Measurements from ENCODE around the gene H1-8.

Gene H1-8

DNA sequence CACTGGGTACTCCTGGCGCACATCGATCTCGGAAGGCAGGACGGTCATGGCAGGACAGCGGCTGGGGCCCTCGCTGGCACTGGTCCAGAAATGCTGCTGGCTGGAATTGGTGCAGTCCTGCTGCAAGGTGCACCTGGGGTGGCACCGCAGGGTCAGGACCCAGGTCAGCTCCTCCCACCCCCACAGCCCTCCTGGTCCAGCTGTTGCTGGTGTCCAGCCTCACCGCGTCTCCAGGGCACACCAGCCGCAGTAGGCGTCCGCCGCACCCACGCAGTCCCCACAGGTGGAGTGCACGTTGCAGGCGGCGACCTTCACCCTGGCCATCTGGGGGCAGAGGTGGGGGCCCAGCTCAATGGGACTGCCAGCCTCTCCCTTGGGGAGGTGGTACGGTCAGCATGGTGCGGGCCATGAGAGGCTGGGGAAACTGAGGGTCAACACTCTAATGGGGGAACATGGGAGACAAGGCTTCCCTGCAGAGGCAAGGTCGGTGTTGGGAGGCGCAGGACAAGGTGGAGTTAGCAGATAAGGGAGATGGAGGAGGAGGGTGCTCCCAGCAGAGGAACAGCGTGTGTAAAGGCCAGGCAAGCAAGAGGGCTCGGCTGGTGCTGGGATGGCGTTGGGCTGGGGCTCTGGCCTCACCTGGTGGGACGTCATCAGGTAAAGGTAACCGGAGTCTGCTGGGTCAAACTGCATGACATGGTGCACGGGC, 43.1 kb downstream of the H1-8 start:
- no peak for FAIRE-seq
- DNase-seq (ENCODE audit: extremely low spot score, insufficient read length, low read depth) = no peak

DNA sequence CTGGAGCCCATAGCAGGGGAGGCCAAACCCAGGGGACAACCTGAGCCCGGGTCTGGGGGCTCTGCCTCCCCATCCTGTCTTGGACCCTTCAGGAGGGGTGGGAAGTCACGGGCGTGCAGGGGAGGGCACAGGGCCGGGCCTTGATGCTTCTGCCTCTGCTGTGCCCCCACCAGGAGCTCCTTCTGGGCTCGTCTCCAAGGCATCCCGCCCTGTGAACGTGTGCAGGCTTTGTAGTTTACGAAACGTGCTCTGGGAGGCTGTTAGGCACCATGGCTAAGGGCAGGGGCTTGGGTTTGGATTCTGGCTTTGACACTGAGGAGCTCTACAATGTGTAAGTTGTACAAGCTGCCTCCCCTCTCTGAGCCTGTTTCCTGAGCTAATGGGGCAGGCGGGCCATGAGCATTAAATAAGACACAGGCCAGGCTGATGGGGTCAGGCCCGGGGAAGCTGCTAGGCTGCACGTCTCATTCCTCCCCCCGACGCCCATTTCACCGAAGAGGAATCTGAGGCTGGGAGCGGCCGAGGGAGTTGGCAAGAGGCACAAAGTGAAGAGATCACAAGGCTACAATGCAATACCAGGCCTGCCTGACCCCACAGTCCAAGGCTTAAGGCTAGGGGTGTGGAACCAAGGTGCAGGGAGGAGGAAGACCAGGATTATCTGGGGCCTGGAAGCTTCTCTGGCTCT, 43.9 kb downstream of the H1-8 start:
- DNase-seq (ENCODE audit: extremely low spot score, insufficient read length, low read depth) (no peak), FAIRE-seq (no peak)

DNA sequence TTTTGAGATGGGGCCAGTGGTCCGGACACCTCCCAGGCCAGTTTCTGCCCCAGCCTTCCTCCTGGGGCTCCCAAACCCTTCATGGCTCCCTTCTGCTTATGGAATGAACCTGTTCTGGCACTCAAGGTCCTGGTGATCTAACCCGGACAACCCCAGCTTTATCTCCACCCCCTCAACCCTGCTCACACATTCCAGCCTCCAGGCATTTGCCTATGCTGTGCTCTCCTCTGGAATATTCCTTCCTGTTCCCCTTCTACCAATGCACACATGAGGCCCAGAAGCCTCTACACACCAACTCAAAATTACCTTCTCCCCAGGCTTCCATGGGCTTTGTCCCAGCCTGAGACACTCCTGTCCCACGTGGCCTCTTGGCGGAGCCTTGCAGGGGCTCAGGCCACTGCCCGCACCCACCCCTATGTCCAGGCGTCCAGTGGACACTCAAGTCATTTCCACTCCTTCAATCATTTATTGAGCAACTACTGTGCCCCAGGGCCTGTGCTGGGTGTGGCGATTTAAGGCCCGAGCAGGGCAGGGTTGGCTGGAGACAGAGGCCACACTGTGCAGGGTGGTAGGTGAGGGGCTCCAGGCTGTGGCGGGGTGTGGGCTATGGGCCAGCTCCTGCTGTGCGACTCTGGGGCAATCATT, 44.7 kb downstream of the H1-8 start:
- FAIRE-seq = no peak
- DNase-seq (ENCODE audit: extremely low spot score, insufficient read length, low read depth) = no peak

DNA sequence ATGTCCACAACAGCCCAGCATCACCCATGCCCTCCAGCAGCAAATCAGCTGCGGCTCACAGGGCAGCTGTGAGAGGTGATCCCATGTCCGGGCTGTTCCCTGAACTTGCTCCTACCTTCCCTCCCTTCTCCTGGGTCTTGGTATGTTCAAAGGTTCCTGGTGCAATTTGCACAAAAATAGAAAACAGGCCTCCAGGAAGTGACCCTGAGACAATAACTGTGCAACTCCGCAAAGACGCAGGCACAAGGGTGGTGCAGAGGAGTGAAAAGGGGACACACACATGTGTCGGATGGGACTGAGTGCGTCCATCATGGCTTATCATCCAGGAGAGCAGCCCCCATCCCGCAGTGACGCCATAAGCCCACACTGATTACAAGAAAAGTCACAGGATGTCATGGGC, 47.2 kb downstream of the H1-8 start:
- DNase-seq (ENCODE audit: extremely low spot score, insufficient read length, low read depth) (no peak), FAIRE-seq (no peak)

DNA sequence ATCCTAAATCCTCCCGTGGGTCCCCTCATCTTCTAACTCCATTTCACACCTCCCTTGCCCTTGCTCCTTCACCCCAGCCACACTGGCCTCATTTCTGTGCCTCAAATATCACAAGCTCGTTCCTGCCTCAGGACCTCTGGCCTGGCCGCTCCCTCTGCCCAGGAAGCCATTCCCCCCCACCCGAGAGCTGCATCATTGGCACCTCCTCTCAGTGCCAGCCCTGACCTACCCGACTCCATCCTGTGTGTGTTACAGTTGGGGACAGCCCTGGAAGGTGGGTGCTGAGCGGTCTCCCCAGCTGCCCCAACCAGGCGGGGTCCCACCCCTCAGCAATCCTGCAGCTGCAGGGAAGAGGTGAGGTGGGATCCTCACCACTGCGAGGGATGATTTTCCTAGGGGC, 49.0 kb downstream of the H1-8 start:
- DNase-seq (ENCODE audit: extremely low spot score, insufficient read length, low read depth) (no peak), FAIRE-seq (no peak)

DNA sequence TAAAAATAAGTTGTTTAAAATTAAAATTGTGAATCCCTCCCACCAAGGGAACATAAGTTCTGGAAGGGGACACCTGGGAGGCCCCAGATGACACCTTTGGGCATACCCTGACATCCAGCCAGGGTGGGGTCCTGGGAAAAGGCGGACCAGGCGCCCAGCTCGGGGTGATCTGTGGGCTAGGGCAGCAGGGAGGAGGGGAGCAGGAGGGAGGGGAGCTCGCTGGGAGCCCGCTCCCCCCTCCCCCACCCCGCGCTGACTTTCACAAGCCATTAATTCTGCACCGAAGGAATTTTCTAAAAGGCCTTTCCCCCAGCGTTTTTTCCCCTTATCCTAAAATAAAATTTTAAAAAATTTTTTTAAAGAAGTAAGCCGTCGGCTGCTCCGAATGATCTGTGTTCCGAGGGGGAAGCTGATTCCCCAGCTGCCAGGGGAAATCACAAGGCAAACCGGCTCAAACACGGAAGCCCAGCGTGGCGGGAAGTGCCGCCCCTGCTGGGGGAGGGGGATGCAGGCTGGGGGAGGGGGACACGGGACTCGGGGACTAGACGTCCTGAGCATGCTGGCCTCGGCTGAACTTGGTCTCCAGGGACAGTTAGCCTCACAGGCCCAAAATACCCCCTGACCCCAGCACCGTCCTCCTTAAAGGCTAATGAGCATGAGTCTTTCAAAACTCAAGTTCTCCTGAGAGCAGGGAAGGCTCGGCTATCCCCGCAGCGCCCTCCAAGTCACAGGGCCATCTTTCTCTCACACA, 49.6 kb downstream of the H1-8 start:
- FAIRE-seq (no peak), DNase-seq (ENCODE audit: extremely low spot score, insufficient read length, low read depth) (no peak)

DNA sequence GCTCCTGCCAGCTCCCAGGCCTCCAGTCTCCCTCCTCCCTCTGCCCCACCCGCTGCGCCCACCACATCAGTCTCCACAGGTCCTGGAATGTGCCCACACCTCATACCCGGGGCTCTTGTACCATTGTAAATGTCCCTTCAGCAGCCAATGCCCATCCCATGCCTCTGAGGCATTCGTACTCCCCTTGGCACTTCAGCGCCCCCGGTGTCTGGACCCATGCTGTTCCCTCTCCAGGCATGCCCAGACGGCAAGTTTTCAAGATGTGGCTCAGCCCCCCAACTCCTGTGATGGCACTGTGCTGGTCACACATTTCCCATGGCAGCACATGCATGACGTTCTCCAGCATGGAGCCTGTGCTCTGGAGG, 50.2 kb downstream of the H1-8 start:
- DNase-seq (ENCODE audit: extremely low spot score, insufficient read length, low read depth) (no peak), FAIRE-seq (no peak)

DNA sequence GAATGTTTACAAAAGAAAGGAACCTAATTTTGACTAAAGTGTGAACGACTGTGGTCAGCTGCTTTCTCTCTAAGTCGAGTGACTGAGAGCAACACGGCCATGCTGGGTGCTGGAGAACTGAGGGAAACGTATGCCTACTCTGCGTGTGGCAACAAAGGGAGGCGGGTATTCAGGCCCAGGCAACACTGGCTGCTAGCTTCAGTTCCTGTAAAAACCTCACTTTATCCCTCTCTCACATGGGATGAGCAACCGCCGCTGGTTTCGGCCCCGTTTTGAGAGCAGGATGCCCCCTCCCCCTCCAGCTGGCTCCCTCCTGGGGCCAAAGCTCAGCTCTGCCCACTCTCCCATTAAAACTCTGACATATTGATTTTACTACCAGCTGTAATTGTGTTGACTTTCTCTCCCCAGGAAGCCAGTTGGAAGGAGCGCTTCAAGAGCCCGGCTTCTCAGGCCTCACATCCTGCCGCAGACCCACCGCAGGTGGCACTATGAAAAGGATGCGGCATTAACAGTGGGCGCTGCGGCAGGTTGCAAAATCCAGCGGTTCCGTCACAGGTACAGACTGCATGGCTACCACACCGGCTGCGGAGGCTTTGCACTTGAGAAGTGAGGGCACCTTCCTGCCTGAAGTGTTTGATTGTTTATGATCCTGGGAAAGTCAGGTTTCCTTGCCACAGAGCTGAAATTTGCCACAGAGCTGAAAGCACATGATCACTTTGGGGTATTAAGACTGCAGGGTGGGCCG, 50.8 kb downstream of the H1-8 start:
- DNase-seq (ENCODE audit: extremely low spot score, insufficient read length, low read depth) = no peak
- no peak for FAIRE-seq

DNA sequence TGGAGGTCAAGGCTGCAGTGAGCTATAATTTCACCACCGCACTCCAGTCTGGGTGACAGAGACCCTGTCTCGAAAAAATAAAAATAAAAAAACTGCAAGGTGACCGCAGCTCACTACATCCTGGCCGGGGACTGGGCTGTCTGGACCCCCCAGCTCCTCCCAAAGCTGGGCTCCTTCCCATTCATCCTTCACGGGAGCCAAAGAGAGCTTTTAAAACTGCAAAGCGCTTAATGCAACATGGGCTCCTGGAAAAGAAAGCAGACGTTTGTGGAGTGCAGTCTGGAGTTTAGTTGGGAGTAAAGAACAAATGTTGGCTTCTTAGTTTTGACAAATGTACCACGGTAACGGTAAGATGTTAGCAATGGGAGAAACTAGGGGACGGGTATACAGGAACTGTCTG, 51.4 kb downstream of the H1-8 start:
- FAIRE-seq (no peak), DNase-seq (ENCODE audit: extremely low spot score, insufficient read length, low read depth) (no peak)

DNA sequence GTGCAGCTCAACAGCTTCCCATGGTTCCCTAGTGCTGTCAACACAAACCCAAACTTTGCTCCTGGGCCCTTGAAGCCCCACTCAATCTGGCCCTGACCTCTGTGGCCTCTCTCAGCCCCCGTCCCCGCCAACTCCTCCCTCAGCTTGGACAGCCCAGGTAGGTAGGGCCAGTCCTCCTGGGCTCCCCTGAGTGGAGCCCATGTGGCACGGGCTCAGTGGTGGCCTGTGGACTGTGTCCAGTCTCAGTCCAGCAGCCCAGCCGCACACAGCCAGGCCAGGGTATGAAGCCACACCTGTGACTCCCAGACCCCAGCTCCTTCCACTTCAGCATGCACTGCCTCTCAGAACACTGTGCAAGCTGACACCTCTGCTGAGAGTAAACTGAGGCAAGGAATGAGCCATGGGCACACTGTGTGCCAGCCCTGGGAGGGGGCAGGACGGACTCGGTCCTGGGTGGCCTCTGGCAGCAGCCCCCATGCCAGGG, 52.0 kb downstream of the H1-8 start:
- no peak for DNase-seq (ENCODE audit: extremely low spot score, insufficient read length, low read depth)
- no peak for FAIRE-seq

DNA sequence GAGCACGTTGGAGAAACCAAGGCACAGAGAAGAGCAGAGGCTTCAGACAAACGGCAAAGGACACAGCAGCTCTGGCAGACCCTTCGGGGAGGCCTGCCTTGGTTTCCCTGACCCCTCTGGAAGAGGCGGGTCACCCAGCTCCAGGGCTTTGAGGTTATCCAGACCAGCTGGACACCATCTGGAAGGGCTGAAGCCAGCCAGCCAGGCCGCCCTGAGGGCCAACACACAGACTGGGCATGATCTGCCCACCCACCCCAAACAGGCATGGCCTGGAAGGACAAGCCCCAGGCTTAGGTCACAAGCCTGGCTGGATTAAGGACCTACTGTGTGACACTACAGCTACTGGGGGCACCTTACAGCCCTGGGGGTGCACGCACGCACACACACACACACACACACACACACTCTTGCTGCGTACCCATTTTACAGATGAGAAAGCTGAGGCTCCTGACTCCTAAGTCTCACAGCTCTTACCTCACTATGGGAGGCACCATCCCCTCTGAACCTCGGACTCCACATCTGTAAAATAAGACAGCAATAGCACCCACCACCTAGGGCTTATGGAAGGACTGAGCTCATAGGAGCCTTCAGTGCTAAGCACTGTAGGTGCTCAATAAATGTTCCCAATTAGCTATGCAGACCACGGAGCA, 52.7 kb downstream of the H1-8 start:
- no peak for DNase-seq (ENCODE audit: extremely low spot score, insufficient read length, low read depth)
- no peak for FAIRE-seq

DNA sequence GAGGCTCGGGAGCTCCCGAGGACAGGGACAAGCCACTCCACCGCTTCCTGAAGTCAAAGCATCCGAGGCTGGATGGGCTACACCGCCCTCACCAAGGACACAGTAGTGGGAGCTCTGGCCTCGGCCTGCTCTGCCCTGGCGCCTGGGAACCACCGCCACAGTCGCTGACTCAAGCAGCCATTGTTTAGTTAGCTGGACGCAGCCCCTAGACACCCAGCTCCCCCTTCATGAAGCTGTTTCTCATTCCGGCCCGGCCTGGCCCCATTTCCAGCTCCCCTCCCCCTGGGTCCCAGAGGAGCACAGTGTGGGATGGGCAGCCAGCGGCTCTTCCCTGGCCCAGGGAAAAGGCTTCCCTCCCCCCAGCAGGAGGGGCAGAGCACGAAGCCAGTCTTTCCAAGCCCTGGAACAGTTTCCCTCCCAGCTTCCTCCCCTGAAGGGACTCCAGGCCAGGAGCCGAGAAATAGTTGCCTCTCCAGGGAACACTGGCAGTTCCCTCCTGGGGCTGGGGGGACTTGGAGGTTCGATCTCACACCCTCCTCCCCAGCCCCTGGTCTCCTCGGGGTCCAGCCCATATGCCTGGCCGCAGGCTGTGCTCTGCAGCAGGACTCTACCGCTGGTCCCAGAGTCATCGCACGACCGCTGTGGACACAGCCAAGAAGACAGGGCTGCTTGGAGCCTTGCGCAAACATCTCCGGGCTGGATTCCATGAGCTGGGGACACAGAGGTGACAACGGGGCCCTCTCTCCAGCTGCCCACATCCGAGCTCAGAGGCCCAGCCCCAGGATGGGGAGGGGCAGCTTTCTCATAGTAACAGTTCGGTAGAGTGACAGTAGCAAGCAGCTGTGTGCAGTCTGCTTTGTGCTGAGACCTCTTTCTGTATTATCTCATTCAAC, 53.5 kb downstream of the H1-8 start:
- FAIRE-seq (no peak), DNase-seq (ENCODE audit: extremely low spot score, insufficient read length, low read depth) (no peak)

DNA sequence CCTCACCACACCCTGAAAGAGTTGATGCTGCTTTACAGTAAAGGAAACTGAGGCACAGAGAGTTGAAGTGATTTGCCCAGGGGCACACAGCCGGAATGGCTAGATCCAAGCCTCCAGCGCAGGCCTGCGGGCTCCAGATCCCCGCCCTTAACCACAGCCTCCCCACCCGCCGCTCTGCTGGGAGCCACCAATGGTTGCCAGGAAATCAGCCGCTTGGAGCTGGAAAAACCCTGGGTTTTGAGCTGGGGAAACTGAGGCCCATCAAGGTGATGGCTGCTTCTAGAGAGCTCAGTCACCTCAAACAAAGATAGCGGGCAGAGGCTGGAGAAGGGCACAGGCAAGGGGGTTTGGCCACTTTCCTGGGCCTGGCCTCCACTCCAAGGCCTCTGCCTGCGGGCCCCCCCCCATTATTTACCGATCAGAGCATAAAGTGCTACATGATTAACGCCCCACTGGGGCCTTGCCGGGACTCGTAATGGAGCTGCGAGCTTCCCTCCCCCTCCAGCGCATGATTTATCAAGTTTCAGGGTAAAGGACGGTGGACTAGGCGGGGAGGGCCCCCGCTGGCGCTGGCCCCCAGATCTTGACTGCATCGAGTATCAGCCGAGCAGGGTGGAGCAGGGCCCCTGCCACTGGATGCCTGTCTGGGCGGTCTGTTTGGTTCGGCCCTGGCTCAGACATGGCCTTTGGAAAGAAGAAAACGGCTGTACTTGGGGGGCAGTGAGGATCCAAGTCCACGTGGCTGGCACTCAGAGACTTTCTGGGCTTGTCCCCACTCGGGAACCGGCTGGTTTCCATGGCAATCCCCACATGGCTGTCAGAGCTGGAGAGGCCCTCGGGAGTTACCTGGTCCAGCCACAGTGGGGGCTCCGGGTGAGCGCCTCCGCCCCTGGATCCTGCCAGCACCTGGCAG, 54.4 kb downstream of the H1-8 start:
- no peak for DNase-seq (ENCODE audit: extremely low spot score, insufficient read length, low read depth)
- FAIRE-seq = no peak

DNA sequence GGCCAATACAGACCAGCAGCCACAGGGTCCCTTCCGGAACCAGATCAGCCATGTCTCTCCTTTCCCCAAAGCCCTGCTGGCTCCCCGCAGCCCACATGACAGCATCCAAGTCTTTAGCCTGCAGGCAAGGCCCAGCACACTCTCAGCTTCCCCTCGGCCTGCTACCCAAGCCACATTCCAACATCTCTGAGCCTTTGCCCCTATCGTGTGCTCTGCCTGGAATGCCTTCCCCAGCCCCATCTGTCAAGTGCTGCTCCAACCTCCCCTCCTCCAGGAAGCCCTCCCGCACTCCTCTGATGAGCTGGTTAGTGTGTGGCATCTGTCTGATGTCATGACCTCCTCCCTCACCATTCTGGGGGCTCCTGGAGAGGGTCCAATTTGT, 55.0 kb downstream of the H1-8 start:
- DNase-seq (ENCODE audit: extremely low spot score, insufficient read length, low read depth) = no peak
- FAIRE-seq = no peak

DNA sequence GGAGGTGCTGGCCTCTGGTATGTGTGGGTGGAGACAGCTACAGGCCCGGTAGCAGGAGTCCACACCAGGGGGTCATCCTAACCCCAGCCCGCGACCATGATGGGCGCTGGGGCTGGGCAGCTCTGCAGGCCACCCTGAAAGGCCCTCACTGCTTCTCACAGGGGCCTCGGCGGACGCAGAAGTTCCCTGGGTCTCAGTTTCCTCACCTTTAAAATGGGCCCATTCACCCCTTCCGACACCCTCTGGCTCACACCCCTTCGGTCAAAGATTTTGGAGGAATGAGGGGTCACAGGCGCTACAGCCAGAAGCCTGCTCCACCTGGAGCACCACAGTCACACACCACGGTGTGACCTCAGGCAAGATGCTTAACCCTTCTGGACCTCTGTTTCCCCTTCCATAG, 55.5 kb downstream of the H1-8 start:
- DNase-seq (ENCODE audit: extremely low spot score, insufficient read length, low read depth) (no peak), FAIRE-seq (no peak)

DNA sequence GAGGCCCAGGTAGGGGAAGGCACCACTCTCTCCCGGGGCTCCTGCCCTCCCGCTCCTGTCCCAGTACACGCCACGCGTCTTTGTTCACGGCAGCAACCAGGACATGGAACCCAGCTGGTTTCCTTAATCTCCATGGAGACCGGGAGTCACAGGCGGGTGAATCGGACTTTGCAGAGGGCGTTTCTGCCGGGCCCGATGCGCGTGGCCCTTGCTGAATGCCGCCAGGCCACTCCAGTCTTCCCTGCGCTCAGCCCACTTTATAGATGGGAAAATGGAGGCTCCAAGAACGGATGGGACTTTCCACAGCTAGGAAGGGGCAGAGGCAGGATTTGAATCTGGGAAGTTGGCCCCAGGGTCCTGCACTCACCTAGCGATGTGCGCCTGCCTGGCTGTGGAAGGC, 56.1 kb downstream of the H1-8 start:
- no peak for DNase-seq (ENCODE audit: extremely low spot score, insufficient read length, low read depth)

DNA sequence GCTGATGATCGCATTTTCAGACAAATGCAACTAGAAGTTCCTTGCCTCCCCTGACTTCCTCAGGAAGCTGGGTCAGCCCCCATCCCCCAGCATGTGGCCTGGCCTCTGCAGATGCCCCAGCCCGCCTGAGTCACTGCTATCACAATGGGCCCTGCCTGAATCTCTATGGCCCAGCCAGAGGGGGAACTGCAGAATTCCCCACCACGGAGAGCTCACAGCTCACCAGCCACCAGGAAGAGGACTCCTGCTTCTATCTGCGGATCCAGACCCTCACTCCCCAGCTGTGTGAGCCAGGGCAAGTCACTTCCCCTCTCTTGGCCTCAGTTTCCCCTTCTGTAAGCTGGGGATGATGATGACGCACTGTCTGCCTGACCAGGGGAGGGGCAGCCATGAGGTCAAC, 56.6 kb downstream of the H1-8 start:
- no peak for FAIRE-seq
- DNase-seq (ENCODE audit: extremely low spot score, insufficient read length, low read depth) = no peak

More for the DNA sequence above, 56.1 kb downstream of the H1-8 start:
- no peak for FAIRE-seq

DNA sequence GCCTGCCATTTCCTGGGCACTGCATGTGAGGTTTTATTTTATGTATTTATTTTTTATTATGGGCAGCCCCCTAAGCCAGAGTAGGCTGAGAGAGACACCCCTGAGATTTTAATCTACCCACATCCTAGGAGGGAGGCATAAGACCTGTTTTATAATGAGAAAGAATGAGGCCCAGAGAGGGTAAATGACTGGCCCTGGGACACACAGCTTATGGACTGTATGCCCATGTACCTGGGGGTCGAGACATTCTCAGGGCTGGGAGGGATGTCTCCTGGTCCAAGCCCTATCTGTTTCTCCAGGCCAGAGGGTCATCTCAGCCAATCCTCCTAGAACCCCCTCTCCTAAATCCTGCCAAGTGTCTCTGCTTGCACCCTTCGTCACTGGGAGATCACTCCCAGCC, 57.4 kb downstream of the H1-8 start:
- no peak for FAIRE-seq
- no peak for DNase-seq (ENCODE audit: extremely low spot score, insufficient read length, low read depth)

Measured in GM18507 (cell line).